Placental pericyte (primary cell): ENCODE results near the gene GPR142. TPM values are rescaled to one million over a fixed set of nuclear protein-coding genes. Genes with fewer than 3 reads are reported as not detected.

Source experiments
- small RNA-seq: library from RNA; depleted of rRNA; stranded (forward); fragments of <200 nt; gene quantifications from one replicate; pipeline ENCODE3, GENCODE V24; 2012; ENCODE audit warnings: low replicate concordance
- total RNA-seq: library from RNA; depleted of rRNA; stranded (reverse); fragments of >200 nt; gene quantifications from 2 replicates; pipeline ENCODE4 v1.2.3, GENCODE V29; 2012

GPR142 gene
- total RNA-seq = not detected in 2 replicates

GRCh38 chr17:74367206-74367605 is at the start of gene GPR142:
Gene GPR142, plus strand, starts transcription at chr17:74367506. Its CDS starts 2,035 bp downstream, at chr17:74369541.

GRCh38 chr17:74325743-74326379 is 41.4 kb upstream of the GPR142 start, which contains the start of gene KIF19:
Gene KIF19, plus strand, starts transcription at chr17:74326226. Its CDS starts 124 bp downstream, at chr17:74326350.

GRCh38 chr17:74361230-74362068 is 5.9 kb upstream of the GPR142 start, which contains the start of gene BTBD17:
Gene BTBD17, minus strand, starts transcription at chr17:74361868. Its CDS starts 49 bp downstream, at chr17:74361819.

Small RNA genes within 50 kb of the gene (small RNA-seq; reads per million reads assigned to genes)
- not detected for gene RNA5SP448

Other genes starting within 250 kb of the GPR142 start
- 339 and 426 TPM in 2 replicates for gene RPL38, start 163.8 kb upstream of the GPR142 start, total RNA-seq
- 0.72 and 1.1 TPM in 2 replicates for gene TTYH2, start 153.9 kb upstream of the GPR142 start, total RNA-seq
- not detected in 2 replicates for gene DNAI2, start 93.3 kb upstream of the GPR142 start, total RNA-seq
- not detected in 2 replicates for gene KIF19, start 41.3 kb upstream of the GPR142 start, total RNA-seq
- not detected in 2 replicates for gene BTBD17, start 5.6 kb upstream of the GPR142 start, total RNA-seq
- 0.72 and 8.3 TPM in 2 replicates for gene GPRC5C, start 64.6 kb downstream of the GPR142 start, total RNA-seq
- gene CD300A, start 99.1 kb downstream of the GPR142 start, total RNA-seq = not detected in 2 replicates
- gene CD300LB, start 164.0 kb downstream of the GPR142 start, total RNA-seq = not detected in 2 replicates
- not detected in 2 replicates for gene CD300C, start 178.6 kb downstream of the GPR142 start, total RNA-seq
- not detected in 2 replicates for gene CD300H, start 200.0 kb downstream of the GPR142 start, total RNA-seq
- not detected in 2 replicates for gene CD300LD, start 224.8 kb downstream of the GPR142 start, total RNA-seq